Erythroblast (primary cell): Measurements from ENCODE around the gene RYR1.

ENCODE experiments used
- GATA1 ChIP-seq: IDR thresholded peaks from 2 replicates; pipeline ENCODE4 v1.6.1; 2011; ENCODE audit warnings: low read depth, mild to moderate bottlenecking, control low read depth, low read length, moderate library complexity
- POLR2A ChIP-seq: IDR thresholded peaks from 2 replicates; pipeline ENCODE4 v1.6.1; 2011; ENCODE audit warnings: mild to moderate bottlenecking, low read length

DNA sequence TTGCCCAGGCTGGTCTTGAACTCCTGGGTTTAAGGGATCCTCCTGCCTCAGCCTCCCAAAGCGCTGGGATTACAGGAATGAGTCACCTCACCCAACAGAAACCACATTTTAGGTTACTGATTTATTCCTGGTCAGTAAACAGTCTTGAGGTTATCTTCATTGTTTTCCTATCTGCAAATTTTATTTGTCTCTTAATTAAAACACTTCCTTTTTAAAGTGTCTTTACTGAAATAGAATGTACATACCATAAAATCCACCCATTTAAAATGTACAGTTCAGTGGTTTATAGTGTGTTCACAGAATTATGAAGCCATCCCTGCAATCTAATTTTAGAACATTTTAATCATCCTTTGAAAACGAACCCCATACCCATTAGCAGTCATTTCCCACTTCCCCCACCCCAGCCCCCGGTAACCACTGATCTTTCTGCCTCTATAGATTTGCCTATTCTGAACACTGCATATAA, 121.2 kb downstream of the RYR1 start:
- TF ChIP-seq POLR2A (no peak), GATA1 (no peak)
